Glutamatergic neuron (in vitro differentiated cells): ENCODE results near the gene TMEM31. TPM values are rescaled to one million over a fixed set of nuclear protein-coding genes. Genes with fewer than 3 reads are reported as not detected.

Experiments used
- DNase-seq: peaks from one replicate; pipeline ENCODE4 v3.0.0; 2022
- H3K27ac Mint-ChIP-seq: one replicate; pipeline ENCODE4 v1.8.0; 2020; ENCODE audit warnings: mild to moderate bottlenecking, mixed read lengths, inconsistent platforms; ENCODE audit not compliant: unreplicated experiment
- H3K27me3 Mint-ChIP-seq: one replicate; pipeline ENCODE4 v1.8.0; 2020; ENCODE audit warnings: mild to moderate bottlenecking, moderate library complexity, mixed read lengths, inconsistent platforms; ENCODE audit not compliant: unreplicated experiment
- H3K36me3 Mint-ChIP-seq: one replicate; pipeline ENCODE4 v1.8.0; 2020; ENCODE audit warnings: mild to moderate bottlenecking, mixed read lengths, inconsistent platforms; ENCODE audit not compliant: unreplicated experiment
- H3K4me1 Mint-ChIP-seq: one replicate; pipeline ENCODE4 v1.8.0; 2020; ENCODE audit warnings: mild to moderate bottlenecking, low read depth, mixed read lengths, inconsistent platforms; ENCODE audit not compliant: unreplicated experiment
- H3K4me3 Mint-ChIP-seq: one replicate; pipeline ENCODE4 v1.8.0; 2020; ENCODE audit warnings: mild to moderate bottlenecking, mixed read lengths, inconsistent platforms; ENCODE audit not compliant: unreplicated experiment
- H3K9me3 Mint-ChIP-seq: one replicate; pipeline ENCODE4 v1.8.0; 2020; ENCODE audit warnings: mild to moderate bottlenecking, moderate library complexity, mixed read lengths, inconsistent platforms; ENCODE audit not compliant: unreplicated experiment
- total RNA-seq: library from RNA; stranded (reverse); fragmentation: NEBNext Ultra II Directional; extraction: Animal tissue kit (Norgen Biotek cat#: 25700); gene quantifications from one replicate; pipeline ENCODE4 v1.2.1, GENCODE V29; 2021; ENCODE audit not compliant: unreplicated experiment
- TF ChIP-seq, protein P1 (sequence below): fragments of 200-600 bp; sonication (generic); IDR thresholded peaks from one replicate; pipeline ENCODE4 v1.5.0; 2021; ENCODE audit not compliant: partially characterized antibody, unreplicated experiment

Gene TMEM31
- total RNA-seq, 1 donor from 2014 or later = not detected

DNA sequence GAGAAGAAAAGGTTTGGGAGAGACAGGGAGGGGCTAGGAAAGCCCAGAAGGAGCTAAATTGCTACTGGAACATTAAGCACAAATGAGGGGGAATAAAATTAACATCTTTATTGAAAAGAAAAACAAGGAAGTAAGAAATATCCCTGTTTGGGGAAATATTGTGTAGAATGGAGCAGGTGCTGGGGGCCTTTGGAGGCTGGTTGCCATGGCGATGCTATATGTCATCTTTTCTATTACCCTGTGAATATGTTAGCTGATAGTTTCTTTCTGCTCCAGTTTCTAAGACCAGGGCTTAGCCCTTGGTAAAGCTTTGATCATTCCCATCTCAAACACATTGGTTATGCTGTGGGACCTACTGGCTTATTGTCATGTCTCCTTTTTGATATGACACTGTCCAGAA is 28.7 kb downstream of the TMEM31 start:
- H3K4me3 Mint-ChIP-seq = no peak overlapping the region
- DNase-seq = no peak
- H3K27ac Mint-ChIP-seq = no peak overlapping the region
- H3K9me3 Mint-ChIP-seq = no peaks in the 10 kb centered on the region
- peaks cover 2% of the 10 kb centered on the region for H3K4me1 Mint-ChIP-seq
- TF ChIP-seq, protein P1, sequence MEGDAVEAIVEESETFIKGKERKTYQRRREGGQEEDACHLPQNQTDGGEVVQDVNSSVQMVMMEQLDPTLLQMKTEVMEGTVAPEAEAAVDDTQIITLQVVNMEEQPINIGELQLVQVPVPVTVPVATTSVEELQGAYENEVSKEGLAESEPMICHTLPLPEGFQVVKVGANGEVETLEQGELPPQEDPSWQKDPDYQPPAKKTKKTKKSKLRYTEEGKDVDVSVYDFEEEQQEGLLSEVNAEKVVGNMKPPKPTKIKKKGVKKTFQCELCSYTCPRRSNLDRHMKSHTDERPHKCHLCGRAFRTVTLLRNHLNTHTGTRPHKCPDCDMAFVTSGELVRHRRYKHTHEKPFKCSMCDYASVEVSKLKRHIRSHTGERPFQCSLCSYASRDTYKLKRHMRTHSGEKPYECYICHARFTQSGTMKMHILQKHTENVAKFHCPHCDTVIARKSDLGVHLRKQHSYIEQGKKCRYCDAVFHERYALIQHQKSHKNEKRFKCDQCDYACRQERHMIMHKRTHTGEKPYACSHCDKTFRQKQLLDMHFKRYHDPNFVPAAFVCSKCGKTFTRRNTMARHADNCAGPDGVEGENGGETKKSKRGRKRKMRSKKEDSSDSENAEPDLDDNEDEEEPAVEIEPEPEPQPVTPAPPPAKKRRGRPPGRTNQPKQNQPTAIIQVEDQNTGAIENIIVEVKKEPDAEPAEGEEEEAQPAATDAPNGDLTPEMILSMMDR = no peak
- H3K27me3 Mint-ChIP-seq = peaks cover 3% of the 10 kb centered on the region
- H3K36me3 Mint-ChIP-seq = no peaks in the 10 kb centered on the region

DNA sequence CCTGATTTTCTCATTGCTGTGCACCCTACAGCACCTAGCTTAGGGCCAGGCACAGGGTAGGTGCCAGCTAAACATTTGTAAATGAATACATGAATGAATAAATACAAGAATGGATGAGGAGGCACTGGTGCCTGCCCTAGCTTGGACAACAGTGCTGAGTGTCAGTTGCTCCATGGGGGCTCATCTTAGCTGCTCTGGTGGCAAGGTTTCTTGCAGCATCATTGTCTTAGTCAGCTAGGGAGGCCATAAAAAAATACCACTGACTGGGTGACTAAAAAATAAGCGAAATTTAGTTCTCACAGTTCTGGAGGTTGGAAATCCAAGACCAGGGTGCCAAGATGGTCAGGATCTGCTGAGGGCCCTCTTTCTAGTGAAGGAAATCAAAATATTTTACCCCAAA is 31.2 kb downstream of the TMEM31 start:
- Mint-ChIP-seq H3K36me3 (no peaks in the 10 kb centered on the region), H3K4me3 (no peak overlapping the region), H3K4me1 (no peaks in the 10 kb centered on the region)

DNA sequence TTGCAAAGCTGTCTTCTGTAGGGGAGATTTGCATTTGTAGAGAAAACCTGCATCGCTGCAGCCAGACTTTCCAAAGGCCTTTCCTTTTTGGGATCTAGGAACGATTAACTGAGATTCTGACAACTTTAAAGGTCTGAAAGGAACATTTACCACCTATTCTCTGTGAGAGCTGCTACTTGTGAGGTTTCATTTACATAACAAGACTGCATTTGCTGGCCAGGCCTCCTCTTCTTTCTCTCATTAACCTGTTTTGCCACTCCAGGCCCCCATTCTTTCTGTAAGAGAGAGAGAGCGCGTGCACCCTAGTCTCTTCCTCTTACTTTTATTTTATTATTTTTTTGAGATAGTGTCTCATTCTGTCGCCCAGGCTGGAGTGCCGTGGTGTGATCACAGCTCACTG is 31.6 kb downstream of the TMEM31 start:
- H3K4me1 Mint-ChIP-seq = no peaks in the 10 kb centered on the region
- DNase-seq = no peak
- no peak overlapping the region for H3K27ac Mint-ChIP-seq
- no peaks in the 10 kb centered on the region for H3K36me3 Mint-ChIP-seq
- no peak overlapping the region for H3K4me3 Mint-ChIP-seq
- TF ChIP-seq, protein P1 = no peak
- H3K9me3 Mint-ChIP-seq = no peaks in the 10 kb centered on the region
- peaks cover 3% of the 10 kb centered on the region for H3K27me3 Mint-ChIP-seq

More for the DNA sequence above, 31.2 kb downstream of the TMEM31 start:
- Mint-ChIP-seq H3K27ac (no peak overlapping the region), H3K27me3 (peaks cover 3% of the 10 kb centered on the region), H3K9me3 (no peaks in the 10 kb centered on the region)
- TF ChIP-seq, protein P1 = no peak
- no peak for DNase-seq

DNA sequence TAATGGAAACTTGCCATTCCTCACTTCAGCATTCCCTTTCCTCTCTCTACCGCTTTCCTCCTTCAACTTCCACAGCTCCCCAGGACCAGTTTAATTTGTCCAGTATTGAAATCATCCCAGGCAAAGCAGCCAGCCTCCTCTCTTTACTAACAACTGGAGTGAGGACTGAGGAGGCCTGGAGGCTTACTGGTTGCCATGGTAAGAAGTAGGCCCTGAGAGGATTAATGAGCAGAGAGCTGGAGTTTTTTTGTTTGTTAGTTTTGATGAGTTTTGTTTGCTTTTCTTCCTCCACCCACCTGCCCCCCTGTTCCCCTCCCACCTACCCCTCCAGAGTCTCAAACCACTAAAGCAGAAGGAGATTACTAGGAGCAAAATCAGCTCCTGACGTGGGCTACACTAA is 36.5 kb downstream of the TMEM31 start:
- Mint-ChIP-seq H3K4me1 (no peaks in the 10 kb centered on the region), H3K4me3 (no peak overlapping the region), H3K36me3 (no peaks in the 10 kb centered on the region), H3K27me3 (no peaks in the 10 kb centered on the region), H3K9me3 (no peaks in the 10 kb centered on the region), H3K27ac (no peak overlapping the region)
- no peak for DNase-seq
- TF ChIP-seq, protein P1 = no peak

DNA sequence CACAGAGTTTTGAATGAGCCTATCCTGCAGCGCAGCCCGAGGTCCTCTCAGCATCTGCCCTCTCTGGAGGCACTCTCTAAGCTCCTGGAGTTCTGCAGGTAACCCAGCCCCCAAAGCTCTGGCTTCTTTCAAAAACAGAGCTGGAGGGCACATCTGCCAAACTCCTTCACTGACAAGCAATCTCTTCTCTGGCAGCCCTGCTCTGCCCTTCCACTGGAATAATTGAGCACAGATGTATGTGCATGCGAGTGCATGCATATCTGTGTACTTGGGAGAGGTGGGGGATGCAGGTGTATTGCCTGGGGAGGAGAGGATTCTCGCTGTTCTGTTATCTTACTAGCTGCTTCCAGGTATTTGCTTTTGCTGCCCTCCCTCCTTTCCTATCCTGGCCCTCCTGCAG is 43.7 kb downstream of the TMEM31 start:
- H3K36me3 Mint-ChIP-seq = no peaks in the 10 kb centered on the region
- H3K27me3 Mint-ChIP-seq = peaks cover 2% of the 10 kb centered on the region
- no peak overlapping the region for H3K4me3 Mint-ChIP-seq
- H3K4me1 Mint-ChIP-seq = no peaks in the 10 kb centered on the region
- TF ChIP-seq, protein P1 = no peak
- no peak for DNase-seq
- no peaks in the 10 kb centered on the region for H3K9me3 Mint-ChIP-seq
- no peak overlapping the region for H3K27ac Mint-ChIP-seq
